HepG2 (cell line): ENCODE results near the gene STXBP4. TPM values are rescaled to one million over a fixed set of nuclear protein-coding genes. Genes with fewer than 3 reads are reported as not detected.

Experiments
- ATAC-seq: fragments of 200-7000 bp; cut with Tn5 transposase; 3 replicates; pipeline ENCODE4 v1.9.1; 2020; ENCODE audit warnings: mild to moderate bottlenecking, moderate library complexity
- BruUV-seq: library from RNA; stranded (reverse); fragments of 400-500 nt; replicated peaks from 2 replicates; lab custom pipeline; 2021; lab: Mats Ljungman, UMichigan
- CTCF ChIA-PET: fragments of 300-600 bp; formaldehyde crosslinking; extraction: SDS; loops from one replicate; lab custom pipeline; 2021; ENCODE audit warnings: low total read pairs, inconsistent platforms, low intra/inter-chr PET ratio; lab: Yijun Ruan, JAX
- POLR2A ChIA-PET: fragments of 350-600 bp; sonication (Branson Sonifier 250); formaldehyde crosslinking; loops from one replicate; lab custom pipeline; 2020; ENCODE audit warnings: antibody characterized with exemption, inconsistent platforms; lab: Yijun Ruan, JAX
- DNase-seq: peaks from one replicate; pipeline ENCODE4 v3.0.0-alpha.2; 2015; ENCODE audit warnings: low spot score
- FAIRE-seq: peaks from 3 replicates; lab custom pipeline; 2011; peaks lifted over from hg19 to GRCh38; lab: Jason Lieb, UNC
- H2AFZ ChIP-seq: one replicate; pipeline ENCODE4 v1.6.1; 2011; ENCODE audit warnings: low read length, inconsistent platforms
- H3K27ac ChIP-seq: fragments of 300-600 bp; 3 replicates; pipeline ENCODE4 v1.8.0; 2011; ENCODE audit warnings: mixed run types, mild to moderate bottlenecking, mixed read lengths, low read length, inconsistent platforms; ENCODE audit not compliant: insufficient read depth; ENCODE audit errors: extremely low read length
- H3K27me3 ChIP-seq, 2 experiments: fragments of 200-600 bp in 1 of 2; 2 replicates in 1 of 2; 3 replicates in 1 of 2; pipeline versions ENCODE4 v1.6.0 to v1.8.0; 2011; ENCODE audit warnings: low read length in 2 of 2, mild to moderate bottlenecking in 2 of 2, moderate library complexity in 2 of 2, inconsistent platforms in 1 of 2; ENCODE audit not compliant: insufficient read depth in 2 of 2, control insufficient read depth in 1 of 2
- H3K36me3 ChIP-seq, 2 experiments: fragments of 200-600 bp in 1 of 2; replicated peaks in 1 of 2; 2 replicates in 1 of 2; 3 replicates in 1 of 2; pipeline versions ENCODE4 v1.5.1 to v1.8.0; 2011; ENCODE audit warnings: low read length in 2 of 2, inconsistent platforms in 1 of 2; ENCODE audit not compliant: insufficient read depth in 2 of 2, control insufficient read depth in 1 of 2
- H3K4me1 ChIP-seq: 2 replicates; pipeline ENCODE4 v1.5.1; 2012; ENCODE audit warnings: low read length, inconsistent platforms; ENCODE audit not compliant: insufficient read depth
- H3K4me2 ChIP-seq: 2 replicates; pipeline ENCODE4 v1.6.0; 2011; ENCODE audit warnings: low read depth, low read length, inconsistent platforms
- H3K4me3 ChIP-seq, 3 experiments: fragments of 200-600 bp in 1 of 3; sonication (generic), shearing (Covaris generic) in 1 of 3; replicated peaks in 1 of 3; 2 replicates each; pipeline ENCODE4 v1.5.1; 2011 to 2016; ENCODE audit warnings: low read length in 3 of 3, inconsistent platforms in 2 of 3, low read depth in 2 of 3, mild to moderate bottlenecking in 2 of 3, control low read depth in 1 of 3, mixed read lengths in 1 of 3; ENCODE audit not compliant: insufficient read depth in 1 of 3
- H3K79me2 ChIP-seq: one replicate; pipeline ENCODE4 v1.6.1; 2011; ENCODE audit warnings: low read length, inconsistent platforms; ENCODE audit not compliant: insufficient read depth
- H3K9ac ChIP-seq: 2 replicates; pipeline ENCODE4 v1.6.0; 2011; ENCODE audit warnings: mild to moderate bottlenecking, low read depth, low read length, inconsistent platforms; ENCODE audit not compliant: insufficient read depth
- H3K9me3 ChIP-seq: 2 replicates; pipeline ENCODE4 v1.5.1; 2012; ENCODE audit warnings: mild to moderate bottlenecking, low read length
- H4K20me1 ChIP-seq: 2 replicates; pipeline ENCODE4 v1.6.0; 2011; ENCODE audit warnings: inconsistent platforms, mild to moderate bottlenecking, low read length, moderate library complexity; ENCODE audit not compliant: insufficient read depth
- ATRX ChIP-seq: sonication (generic); formaldehyde crosslinking; IDR thresholded peaks from 2 replicates; pipeline ENCODE4 v1.4.0; 2020; ENCODE audit warnings: missing genetic modification reagents, borderline replicate concordance
- CBX5 ChIP-seq: sonication (generic); formaldehyde crosslinking; IDR thresholded peaks from 2 replicates; pipeline ENCODE4 v1.4.0; 2020; ENCODE audit warnings: missing genetic modification reagents, borderline replicate concordance
- GPBP1L1 ChIP-seq: sonication (generic); formaldehyde crosslinking; IDR thresholded peaks from 2 replicates; pipeline ENCODE4 v1.5.0; 2020; ENCODE audit warnings: mild to moderate bottlenecking, missing genetic modification reagents
- NCOR1 ChIP-seq: fragments of 200-600 bp; sonication (generic); IDR thresholded peaks from 2 replicates; pipeline ENCODE4 v1.7.0; 2017; ENCODE audit warnings: antibody characterized with exemption, low read length, borderline replicate concordance
- RFX5 ChIP-seq: IDR thresholded peaks from 2 replicates; pipeline ENCODE4 v1.6.1; 2011; ENCODE audit warnings: low read depth, low read length, improper control_type of control experiment
- SP140L ChIP-seq: sonication (generic); formaldehyde crosslinking; IDR thresholded peaks from 2 replicates; pipeline ENCODE4 v1.4.0; 2020; ENCODE audit warnings: missing genetic modification reagents, borderline replicate concordance
- ZSCAN12 ChIP-seq: sonication (generic); formaldehyde crosslinking; IDR thresholded peaks from 2 replicates; pipeline ENCODE4 v1.9.0; 2021; ENCODE audit warnings: mild to moderate bottlenecking, missing genetic modification reagents
- WGBS: methylation state at CpG from one replicate; pipeline ENCODE4 v1.1.6; 2017; ENCODE audit warnings: low lambda C conversion rate; 5-methylcytosine and 5-hydroxymethylcytosine counted together
- in situ Hi-C: cut with HindIII; loops from 2 replicates; pipeline ENCODE4 v1.10.0; 2017; ENCODE audit warnings: low pct_unique_long_range_greater_than_20kb; ENCODE audit not compliant: extremely low pct_ligation_motif_present
- intact Hi-C: fragments of 100-400 bp; cut with micrococcal nuclease; formaldehyde crosslinking; loops from one replicate; pipeline ENCODE4 v1.10.0; 2022; ENCODE audit not compliant: unreplicated experiment
- polyA plus RNA-seq, 8 experiments: library from polyadenylated mRNA; depleted of rRNA in 3 of 8; stranded (reverse) in 7 of 8; unstranded in 1 of 8; fragments of >200 nt; fragmentation: Illumina TruSeq in 4 of 8; extraction: Trizol in 4 of 8; gene quantifications; 2 replicates each; pipeline versions ENCODE4 v1.2.1 to v1.2.3, GENCODE V29; 2011 to 2016; ENCODE audit warnings: low read depth in 4 of 8, missing spikeins in 1 of 8, mixed read lengths in 1 of 8; ENCODE audit not compliant: insufficient read depth in 1 of 8
- total RNA-seq, 5 experiments: library from RNA; depleted of rRNA; stranded (reverse); fragments of >200 nt; fragmentation: Illumina TruSeq; extraction: Trizol; gene quantifications; 2 replicates each; pipeline ENCODE4 v1.2.3, GENCODE V29; 2016; ENCODE audit warnings: low read depth in 1 of 5
- TF ChIP-seq, protein P1 (sequence below): sonication (generic); formaldehyde crosslinking; conservative IDR thresholded peaks from 2 replicates; pipeline ENCODE4 v1.4.0; 2020; ENCODE audit warnings: missing genetic modification reagents

STXBP4 gene
- total and polyA plus RNA-seq, 2 of the 13 experiments (the other 11 are each of a cell fraction or from before 2014, with no cell fraction given): 8.5 to 36.1 TPM

- POLR2A ChIA-PET: no interaction called here
- Histone ChIP-seq H3K4me1 (peaks cover 14% of the 10 kb centered on the region), H2AFZ (no peak overlapping the region), H3K27ac (no peak overlapping the region), H3K9me3 (no peaks in the 10 kb centered on the region), H3K9ac (no peak overlapping the region), H3K27me3 (no peaks in the 10 kb centered on the region), H3K4me3 (no peak overlapping the region), H3K36me3 (no peaks in the 10 kb centered on the region), H3K4me2 (no peak overlapping the region), H4K20me1 (no peaks in the 10 kb centered on the region), H3K79me2 (no peaks in the 10 kb centered on the region)
- intact Hi-C loops: no loop called here
- DNase-seq: no peak
- TF ChIP-seq NCOR1 (no peak), ZSCAN12 (no peak), RFX5 (no peak), CBX5 (CRISPR knock-in tag) (no peak), GPBP1L1 (CRISPR knock-in tag) (no peak), ATRX (no peak), SP140L (CRISPR knock-in tag) (no peak)
- TF ChIP-seq, protein P1, sequence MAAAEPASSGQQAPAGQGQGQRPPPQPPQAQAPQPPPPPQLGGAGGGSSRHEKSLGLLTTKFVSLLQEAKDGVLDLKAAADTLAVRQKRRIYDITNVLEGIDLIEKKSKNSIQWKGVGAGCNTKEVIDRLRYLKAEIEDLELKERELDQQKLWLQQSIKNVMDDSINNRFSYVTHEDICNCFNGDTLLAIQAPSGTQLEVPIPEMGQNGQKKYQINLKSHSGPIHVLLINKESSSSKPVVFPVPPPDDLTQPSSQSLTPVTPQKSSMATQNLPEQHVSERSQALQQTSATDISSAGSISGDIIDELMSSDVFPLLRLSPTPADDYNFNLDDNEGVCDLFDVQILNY (CRISPR knock-in tag): no peak
- in situ Hi-C loops: no loop called here
- FAIRE-seq: no peak
- CTCF ChIA-PET: no interaction called here
- no peak for ATAC-seq
- WGBS: 93% methylated on average over 3 of the region's 3 CpGs
- BruUV-seq: no TSS peak
Measured at GRCh38 chr17:55117164-55117563, 148.6 kb downstream of the STXBP4 start.
